ENCODE results near the gene ALKBH3.

The ALKBH3 gene

GRCh38 chr11:43941257-43941994 lies 60.8 kb downstream of the ALKBH3 start:
- DNase-seq (ENCODE audit: low read depth): no peak

- DNase-seq (ENCODE audit: low read depth): no peak
Measured at GRCh38 chr11:43942662-43943371, 62.2 kb downstream of the ALKBH3 start.

- DNase-seq (ENCODE audit: low read depth): no peak
Measured at GRCh38 chr11:43943372-43943930, 62.8 kb downstream of the ALKBH3 start.

- no peak for DNase-seq (ENCODE audit: low read depth)
Measured at GRCh38 chr11:43943931-43944751, 63.5 kb downstream of the ALKBH3 start.

- DNase-seq (ENCODE audit: low read depth): no peak
Measured at GRCh38 chr11:43944761-43945311, 64.2 kb downstream of the ALKBH3 start.

- DNase-seq (ENCODE audit: low read depth): no peak
Measured at GRCh38 chr11:43947003-43947500, 66.4 kb downstream of the ALKBH3 start.

- no peak for DNase-seq (ENCODE audit: low read depth)
Measured at GRCh38 chr11:43947815-43948214, 67.2 kb downstream of the ALKBH3 start.

GRCh38 chr11:43948341-43949225 lies 68.0 kb downstream of the ALKBH3 start:
- DNase-seq (ENCODE audit: low read depth): no peak

GRCh38 chr11:43950311-43950855 lies 69.8 kb downstream of the ALKBH3 start:
- DNase-seq (ENCODE audit: low read depth): no peak

GRCh38 chr11:43951231-43951630 lies 70.6 kb downstream of the ALKBH3 start:
- no peak for DNase-seq (ENCODE audit: low read depth)

GRCh38 chr11:43952020-43952400 lies 71.4 kb downstream of the ALKBH3 start:
- DNase-seq (ENCODE audit: low read depth): no peak

- DNase-seq (ENCODE audit: low read depth): no peak
Measured at GRCh38 chr11:43952401-43953342, 72.0 kb downstream of the ALKBH3 start.

GRCh38 chr11:43953521-43953920 lies 72.9 kb downstream of the ALKBH3 start:
- no peak for DNase-seq (ENCODE audit: low read depth)

GRCh38 chr11:43954241-43954640 lies 73.6 kb downstream of the ALKBH3 start:
- no peak for DNase-seq (ENCODE audit: low read depth)

- peak; percentile 54 for DNase-seq (ENCODE audit: low read depth)
Measured at GRCh38 chr11:43955381-43956118, 74.9 kb downstream of the ALKBH3 start.

GRCh38 chr11:43957571-43957970 lies 76.9 kb downstream of the ALKBH3 start:
- DNase-seq (ENCODE audit: low read depth): no peak

GRCh38 chr11:43959321-43959995 lies 78.8 kb downstream of the ALKBH3 start:
- no peak for DNase-seq (ENCODE audit: low read depth)

Measured in HS-5 (cell line).